Tibial artery (tissue), 4 donors: ENCODE measurements around the gene NEDD4L.

ENCODE experiments used
- DNase-seq, 2 donors: peaks; one replicate each; pipeline ENCODE4 v3.0.0-alpha.2; 2019
- H3K27ac ChIP-seq, 2 donors: fragments of 200-600 bp; sonication (generic) in 1 of 2; 1 replicate in 1 of 2; 2 replicates in 1 of 2; pipeline ENCODE4 v1.5.1; 2018 to 2019; ENCODE audit warnings: mild to moderate bottlenecking in 1 of 2
- H3K27me3 ChIP-seq, 2 donors: fragments of 200-600 bp; sonication (generic) in 1 of 2; one replicate each; pipeline versions ENCODE4 v1.5.1 to v1.6.0; 2016 to 2019
- H3K36me3 ChIP-seq, 3 donors: fragments of 200-600 bp; sonication (generic) in 2 of 3; one replicate each; pipeline ENCODE4 v1.5.1; 2016 to 2019; ENCODE audit warnings: mild to moderate bottlenecking in 2 of 3
- H3K4me1 ChIP-seq, 4 donors: fragments of 200-600 bp; sonication (generic) in 2 of 4; 1 replicate in 3 of 4; 2 replicates in 1 of 4; pipeline ENCODE4 v1.5.1; 2016 to 2019
- H3K4me3 ChIP-seq, 2 donors: fragments of 200-600 bp; sonication (generic) in 1 of 2; 1 replicate in 1 of 2; 2 replicates in 1 of 2; pipeline ENCODE4 v1.5.1; 2018 to 2019; ENCODE audit warnings: mild to moderate bottlenecking in 2 of 2
- H3K9me3 ChIP-seq, 3 donors: fragments of 200-600 bp; sonication (generic) in 1 of 3; one replicate each; pipeline ENCODE4 v1.5.1; 2016 to 2019
- intact Hi-C: fragments of 100-400 bp; cut with DNase I; formaldehyde crosslinking; loops from one replicate; pipeline ENCODE4 v1.15.0; 2023; ENCODE audit warnings: low total_unique reads
- TF ChIP-seq, protein P1 (sequence below), 2 experiments: fragments of 200-600 bp in 1 of 2; fragments of 450-650 bp in 1 of 2; IDR thresholded peaks; one replicate each; pipeline ENCODE4 v1.5.1; 2017 to 2019; ENCODE audit warnings: antibody characterized with exemption in 2 of 2, mild to moderate bottlenecking in 1 of 2, moderate library complexity in 1 of 2

The NEDD4L gene

GRCh38 chr18:58400331-58400870 is 356.4 kb downstream of the NEDD4L start:
- H3K4me1 ChIP-seq: no peaks in the 10 kb centered on the region
- TF ChIP-seq, protein P1, sequence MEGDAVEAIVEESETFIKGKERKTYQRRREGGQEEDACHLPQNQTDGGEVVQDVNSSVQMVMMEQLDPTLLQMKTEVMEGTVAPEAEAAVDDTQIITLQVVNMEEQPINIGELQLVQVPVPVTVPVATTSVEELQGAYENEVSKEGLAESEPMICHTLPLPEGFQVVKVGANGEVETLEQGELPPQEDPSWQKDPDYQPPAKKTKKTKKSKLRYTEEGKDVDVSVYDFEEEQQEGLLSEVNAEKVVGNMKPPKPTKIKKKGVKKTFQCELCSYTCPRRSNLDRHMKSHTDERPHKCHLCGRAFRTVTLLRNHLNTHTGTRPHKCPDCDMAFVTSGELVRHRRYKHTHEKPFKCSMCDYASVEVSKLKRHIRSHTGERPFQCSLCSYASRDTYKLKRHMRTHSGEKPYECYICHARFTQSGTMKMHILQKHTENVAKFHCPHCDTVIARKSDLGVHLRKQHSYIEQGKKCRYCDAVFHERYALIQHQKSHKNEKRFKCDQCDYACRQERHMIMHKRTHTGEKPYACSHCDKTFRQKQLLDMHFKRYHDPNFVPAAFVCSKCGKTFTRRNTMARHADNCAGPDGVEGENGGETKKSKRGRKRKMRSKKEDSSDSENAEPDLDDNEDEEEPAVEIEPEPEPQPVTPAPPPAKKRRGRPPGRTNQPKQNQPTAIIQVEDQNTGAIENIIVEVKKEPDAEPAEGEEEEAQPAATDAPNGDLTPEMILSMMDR (IDR thresholded peaks at IDR 0.05): no peak
- H3K36me3 ChIP-seq: peaks cover 0 to 6% (median 0%) of the 10 kb centered on the region in 3 donors
- H3K9me3 ChIP-seq: no peaks in the 10 kb centered on the region
- no peak overlapping the region for H3K4me3 ChIP-seq
- DNase-seq: peak in 1 of 2 donors; percentile 3
- no peak overlapping the region for H3K27ac ChIP-seq
- intact Hi-C loops: no loop called here
- H3K27me3 ChIP-seq: no peaks in the 10 kb centered on the region

DNA sequence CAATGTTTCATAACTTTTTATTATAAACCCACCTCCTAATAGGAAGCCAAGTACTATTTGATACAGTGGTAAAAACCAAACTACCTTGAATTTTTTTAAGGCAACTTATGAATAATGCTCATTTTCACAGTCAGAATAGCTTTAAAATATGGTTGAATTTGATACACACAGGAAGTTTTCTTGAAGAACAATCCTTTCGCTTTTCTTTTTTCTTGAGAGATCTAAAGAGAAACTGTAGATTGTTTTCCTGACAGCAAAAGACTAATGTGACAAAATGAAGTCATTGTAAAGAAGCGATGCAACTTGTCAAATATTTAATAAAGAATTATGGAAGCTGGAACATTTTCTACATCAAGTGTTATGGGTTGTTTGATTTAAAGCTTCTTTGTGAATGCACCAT is 357.2 kb downstream of the NEDD4L start:
- intact Hi-C loops: no loop called here
- no peak overlapping the region for H3K4me3 ChIP-seq
- TF ChIP-seq, protein P1 (IDR thresholded peaks at IDR 0.05): no peak
- H3K36me3 ChIP-seq: peaks cover 0 to 1% (median 0%) of the 10 kb centered on the region in 3 donors
- no peak overlapping the region for H3K27ac ChIP-seq
- no peaks in the 10 kb centered on the region for H3K4me1 ChIP-seq
- no peaks in the 10 kb centered on the region for H3K27me3 ChIP-seq
- H3K9me3 ChIP-seq: no peaks in the 10 kb centered on the region
- DNase-seq: no peak

GRCh38 chr18:58402247-58402646 is 358.2 kb downstream of the NEDD4L start:
- no peaks in the 10 kb centered on the region for H3K4me1 ChIP-seq
- no peaks in the 10 kb centered on the region for H3K9me3 ChIP-seq
- no peak overlapping the region for H3K27ac ChIP-seq
- H3K4me3 ChIP-seq: no peak overlapping the region
- no peaks in the 10 kb centered on the region for H3K36me3 ChIP-seq
- TF ChIP-seq, protein P1 (IDR thresholded peaks at IDR 0.05): no peak
- no peaks in the 10 kb centered on the region for H3K27me3 ChIP-seq
- intact Hi-C loops: no loop called here
- peak in 1 of 2 donors; percentile 3 for DNase-seq

DNA sequence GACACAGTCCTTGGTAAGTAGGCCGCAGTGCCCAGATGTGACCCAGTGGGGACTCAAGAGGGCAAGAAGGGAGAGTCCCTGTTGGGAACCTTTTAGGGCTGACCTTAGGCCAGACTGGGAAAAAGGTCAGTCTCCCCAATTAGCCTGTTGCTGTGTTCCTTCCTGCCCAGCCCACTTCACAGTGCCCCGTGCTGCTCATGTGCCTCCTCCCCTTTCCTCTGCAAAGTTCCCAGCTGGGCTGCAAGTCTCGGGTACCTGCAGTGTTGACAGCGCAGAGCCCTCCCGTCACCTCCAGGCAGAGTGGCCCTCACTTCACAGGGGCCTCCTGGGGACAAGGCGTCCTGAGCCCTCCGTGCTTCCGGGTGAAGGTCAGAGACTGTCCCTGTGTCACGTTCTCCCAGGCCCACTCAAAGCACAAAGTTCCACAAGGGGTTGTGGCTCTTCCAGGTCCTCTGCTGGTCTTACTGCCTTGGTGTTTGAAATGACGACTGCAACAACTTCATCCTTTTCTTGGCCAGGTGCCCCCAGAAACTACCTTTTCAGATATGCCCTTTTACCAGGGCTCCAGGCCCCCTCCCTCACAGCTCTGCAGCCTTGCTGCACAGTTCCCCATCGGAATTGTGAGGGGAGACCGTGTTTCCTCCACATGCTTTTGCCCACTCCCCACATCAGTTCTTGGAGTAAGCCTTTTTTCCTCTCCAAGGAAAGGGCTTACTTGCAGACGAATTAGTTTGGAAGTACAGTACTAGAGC is 359.1 kb downstream of the NEDD4L start:
- intact Hi-C loops: no loop called here
- peak in 1 of 2 donors; percentile 42 for DNase-seq
- no peaks in the 10 kb centered on the region for H3K36me3 ChIP-seq
- H3K9me3 ChIP-seq: no peaks in the 10 kb centered on the region
- H3K4me3 ChIP-seq: no peak overlapping the region
- TF ChIP-seq, protein P1 (IDR thresholded peaks at IDR 0.05): no peak
- H3K27me3 ChIP-seq: no peaks in the 10 kb centered on the region
- no peaks in the 10 kb centered on the region for H3K4me1 ChIP-seq
- H3K27ac ChIP-seq: no peak overlapping the region

DNA sequence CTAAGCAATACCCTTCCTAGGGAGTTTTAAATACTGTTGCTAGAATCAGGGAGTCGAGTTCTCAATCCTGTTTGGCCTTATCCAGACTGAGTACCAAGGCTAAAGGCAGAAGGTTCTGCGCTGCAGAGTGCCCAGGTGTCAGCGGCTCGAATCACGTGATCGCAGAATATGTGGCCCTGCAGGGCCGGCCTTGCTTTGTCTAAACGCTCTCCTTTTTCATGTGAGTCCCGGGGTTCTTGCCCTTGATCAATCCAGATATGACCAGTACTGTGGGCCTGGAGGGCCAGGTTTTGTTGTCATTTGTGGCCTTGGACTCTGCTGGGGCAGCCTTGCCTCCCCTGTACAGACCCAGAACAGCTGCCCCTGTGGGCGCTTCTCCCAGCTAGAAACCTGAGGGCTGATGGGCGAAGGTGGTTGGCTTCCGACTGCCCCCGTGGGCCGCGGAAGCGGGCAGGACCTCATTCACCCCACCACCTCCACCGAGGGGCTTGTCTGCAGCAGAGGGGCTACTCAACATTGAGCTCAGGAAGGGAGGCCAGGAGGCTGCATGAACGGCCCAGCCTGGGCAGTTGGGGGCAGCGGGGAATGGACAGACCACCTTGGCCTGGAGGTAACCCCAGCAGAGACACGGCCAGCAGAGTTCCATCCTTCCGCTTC is 359.9 kb downstream of the NEDD4L start:
- H3K4me1 ChIP-seq: no peaks in the 10 kb centered on the region
- peak in 1 of 2 donors; percentile 52 for DNase-seq
- H3K27ac ChIP-seq: no peak overlapping the region
- no peaks in the 10 kb centered on the region for H3K9me3 ChIP-seq
- intact Hi-C loops: no loop called here
- no peaks in the 10 kb centered on the region for H3K36me3 ChIP-seq
- TF ChIP-seq, protein P1 (IDR thresholded peaks at IDR 0.05): no peak
- no peaks in the 10 kb centered on the region for H3K27me3 ChIP-seq
- H3K4me3 ChIP-seq: no peak overlapping the region
